Right cardiac atrium (tissue), 5 donors: ENCODE results near the gene EPHA6. TPM values are rescaled to one million over a fixed set of nuclear protein-coding genes. Genes with fewer than 3 reads are reported as not detected.

ENCODE experiments used
- ATAC-seq, 2 donors: fragments of 200-7000 bp; cut with Tn5 transposase; one replicate each; pipeline versions ENCODE4 v1.8.0 to v1.9.1; 2020; ENCODE audit warnings: moderate library complexity in 2 of 2, mild to moderate bottlenecking in 1 of 2
- DNase-seq, 3 donors: peaks; one replicate each; pipeline ENCODE4 v3.0.0-alpha.2; 2020
- H3K27ac ChIP-seq: one replicate; pipeline ENCODE4 v1.5.1; 2013; ENCODE audit warnings: mild to moderate bottlenecking, low read length, control low read depth, moderate library complexity
- H3K27me3 ChIP-seq: one replicate; pipeline ENCODE4 v1.6.1; 2013; ENCODE audit not compliant: control insufficient read depth, insufficient read depth
- H3K4me1 ChIP-seq: one replicate; pipeline ENCODE4 v1.6.1; 2013; ENCODE audit warnings: low read length; ENCODE audit not compliant: control insufficient read depth, insufficient read depth
- H3K4me3 ChIP-seq: one replicate; pipeline ENCODE4 v1.5.1; 2013; ENCODE audit warnings: low read length, control low read depth
- H3K9me3 ChIP-seq: one replicate; pipeline ENCODE4 v1.6.1; 2013; ENCODE audit warnings: low read length; ENCODE audit not compliant: control insufficient read depth
- WGBS: extraction: QIAGEN DNeasy Blood & Tissue Kit; methylation state at CpG from one replicate; pipeline ENCODE4 v1.1.7; 2013; 5-methylcytosine and 5-hydroxymethylcytosine counted together
- intact Hi-C, 4 donors: fragments of 100-400 bp; cut with DNase I; formaldehyde crosslinking; loops; one replicate each; pipeline versions ENCODE4 v1.11.0 to v1.14.0; 2022 to 2023
- polyA plus RNA-seq: library from polyadenylated mRNA; stranded (reverse); fragments of 200-250 nt; gene quantifications from one replicate; pipeline ENCODE4 v1.2.3, GENCODE V29; 2013
- total RNA-seq, 4 donors: library from RNA; stranded (reverse); fragmentation: NEBNext Ultra II Directional; extraction: Animal tissue kit (Norgen Biotek cat#: 25700); gene quantifications; one replicate each; pipeline ENCODE4 v1.2.1, GENCODE V29; 2021
- donor health status: healthy with polysubstance abuse.
- donor health status: DM: no; HTN: yes; CAD: no.
- donor health status: DM: no; HTN: no; CAD: no.
- donor health status: DM: no; HTN: yes; CAD: no; lungs with severe emphysema.
- donor health status: DM: yes; HTN: yes; CAD: no.

EPHA6 gene
- total and polyA plus RNA-seq, 5 donors = 0.05 to 1.4 (median 0.59) TPM

GRCh38 chr3:97291901-97292300 lies 477.5 kb downstream of the EPHA6 start:
- ATAC-seq (no peak), DNase-seq (peak in 1 of 3 donors; percentile 20)
- no peaks in the 10 kb centered on the region for H3K9me3 ChIP-seq
- no peak overlapping the region for H3K27ac ChIP-seq
- intact Hi-C loops = no loop called here
- no peaks in the 10 kb centered on the region for H3K27me3 ChIP-seq
- H3K4me1 ChIP-seq = no peaks in the 10 kb centered on the region
- 93% methylated on average over 13 of the region's 13 CpGs for WGBS
- H3K4me3 ChIP-seq = no peak overlapping the region

- WGBS = 79% methylated on average over 5 of the region's 5 CpGs
- intact Hi-C loops = no loop called here
- Histone ChIP-seq H3K27ac (no peak overlapping the region), H3K9me3 (no peaks in the 10 kb centered on the region), H3K4me1 (no peaks in the 10 kb centered on the region), H3K27me3 (no peaks in the 10 kb centered on the region), H3K4me3 (no peak overlapping the region)
- ATAC-seq = no peak
- DNase-seq = no peak
Observed at GRCh38 chr3:97293596-97294131, 479.3 kb downstream of the EPHA6 start.

- Histone ChIP-seq H3K27me3 (no peaks in the 10 kb centered on the region), H3K4me3 (no peak overlapping the region), H3K9me3 (no peaks in the 10 kb centered on the region), H3K4me1 (no peaks in the 10 kb centered on the region), H3K27ac (no peak overlapping the region)
- ATAC-seq (no peak), DNase-seq (no peak)
- intact Hi-C loops = no loop called here
- WGBS = 28% methylated on average over 1 of the region's 1 CpG
Observed at GRCh38 chr3:97297032-97297431, 482.6 kb downstream of the EPHA6 start.

GRCh38 chr3:97301114-97301513 lies 486.7 kb downstream of the EPHA6 start:
- Histone ChIP-seq H3K9me3 (no peaks in the 10 kb centered on the region), H3K4me1 (no peaks in the 10 kb centered on the region), H3K27ac (no peak overlapping the region), H3K27me3 (no peaks in the 10 kb centered on the region), H3K4me3 (no peak overlapping the region)
- DNase-seq (no peak), ATAC-seq (no peak)
- intact Hi-C loops = no loop called here

GRCh38 chr3:97306226-97306625 lies 491.8 kb downstream of the EPHA6 start:
- H3K27ac ChIP-seq = no peak overlapping the region
- H3K27me3 ChIP-seq = no peaks in the 10 kb centered on the region
- no peak overlapping the region for H3K4me3 ChIP-seq
- 44% methylated on average over 1 of the region's 1 CpG for WGBS
- no peaks in the 10 kb centered on the region for H3K9me3 ChIP-seq
- DNase-seq (no peak), ATAC-seq (no peak)
- intact Hi-C loops = no loop called here
- no peaks in the 10 kb centered on the region for H3K4me1 ChIP-seq

GRCh38 chr3:97338375-97338774 lies 524.0 kb downstream of the EPHA6 start:
- ATAC-seq (no peak), DNase-seq (no peak)
- Histone ChIP-seq H3K27me3 (no peaks in the 10 kb centered on the region), H3K4me3 (no peak overlapping the region), H3K27ac (no peak overlapping the region), H3K9me3 (no peaks in the 10 kb centered on the region), H3K4me1 (no peaks in the 10 kb centered on the region)
- 68% methylated on average over 3 of the region's 3 CpGs for WGBS
- intact Hi-C loops = no loop called here

GRCh38 chr3:97340940-97341339 lies 526.5 kb downstream of the EPHA6 start:
- Histone ChIP-seq H3K4me1 (no peaks in the 10 kb centered on the region), H3K27ac (no peak overlapping the region), H3K9me3 (no peaks in the 10 kb centered on the region), H3K27me3 (no peaks in the 10 kb centered on the region), H3K4me3 (no peak overlapping the region)
- ATAC-seq (no peak), DNase-seq (no peak)
- intact Hi-C loops = no loop called here
- 51% methylated on average over 2 of the region's 2 CpGs for WGBS

GRCh38 chr3:97347780-97348179 lies 533.4 kb downstream of the EPHA6 start:
- Histone ChIP-seq H3K27me3 (no peaks in the 10 kb centered on the region), H3K9me3 (no peaks in the 10 kb centered on the region), H3K4me3 (no peak overlapping the region), H3K27ac (no peak overlapping the region), H3K4me1 (no peaks in the 10 kb centered on the region)
- ATAC-seq (no peak), DNase-seq (no peak)
- intact Hi-C loops = no loop called here
- 52% methylated on average over 1 of the region's 1 CpG for WGBS

- DNase-seq (no peak), ATAC-seq (no peak)
- no peaks in the 10 kb centered on the region for H3K9me3 ChIP-seq
- H3K27me3 ChIP-seq = no peaks in the 10 kb centered on the region
- intact Hi-C loops = no loop called here
- no peaks in the 10 kb centered on the region for H3K4me1 ChIP-seq
- 64% methylated on average over 3 of the region's 3 CpGs for WGBS
- H3K27ac ChIP-seq = no peak overlapping the region
- H3K4me3 ChIP-seq = no peak overlapping the region
Observed at GRCh38 chr3:97350971-97351370, 536.6 kb downstream of the EPHA6 start.

- WGBS = 75% methylated on average over 2 of the region's 2 CpGs
Observed at GRCh38 chr3:97353176-97353575, 538.8 kb downstream of the EPHA6 start.

GRCh38 chr3:97359977-97360376 lies 545.6 kb downstream of the EPHA6 start:
- H3K27me3 ChIP-seq = no peaks in the 10 kb centered on the region
- intact Hi-C loops = no loop called here
- H3K9me3 ChIP-seq = no peaks in the 10 kb centered on the region
- no peaks in the 10 kb centered on the region for H3K4me1 ChIP-seq
- H3K4me3 ChIP-seq = no peak overlapping the region
- WGBS = 47% methylated on average over 2 of the region's 2 CpGs
- no peak overlapping the region for H3K27ac ChIP-seq
- ATAC-seq (no peak), DNase-seq (no peak)

More at GRCh38 chr3:97353176-97353575, 538.8 kb downstream of the EPHA6 start:
- no peaks in the 10 kb centered on the region for H3K27me3 ChIP-seq
- H3K4me1 ChIP-seq = no peaks in the 10 kb centered on the region
- H3K27ac ChIP-seq = no peak overlapping the region
- DNase-seq (no peak), ATAC-seq (no peak)
- H3K9me3 ChIP-seq = no peaks in the 10 kb centered on the region
- H3K4me3 ChIP-seq = no peak overlapping the region
- intact Hi-C loops = no loop called here

GRCh38 chr3:97360804-97361203 lies 546.4 kb downstream of the EPHA6 start:
- no peak for DNase-seq
- Histone ChIP-seq H3K4me1 (no peaks in the 10 kb centered on the region), H3K9me3 (no peaks in the 10 kb centered on the region), H3K4me3 (no peak overlapping the region), H3K27ac (no peak overlapping the region), H3K27me3 (no peaks in the 10 kb centered on the region)
- intact Hi-C loops = no loop called here
- 70% methylated on average over 3 of the region's 3 CpGs for WGBS
- no peak for ATAC-seq
